Activated naive CD4-positive, alpha-beta T cell treated with anti-CD3 and anti-CD28 coated beads, Interleukin-2, amount 50 U/mL, for 16 hours (primary cell): ENCODE results near the gene SASH3.
A peak's percentile ranks its signal among the peaks of the same experiment; 100 is the strongest.
"Not testable (repeated sequence)": the region's sequence is repeated elsewhere in the genome, so short reads cannot be mapped to it uniquely, and the experiment has no call there.

ENCODE experiments used
- DNase-seq: peaks from one replicate; pipeline ENCODE4 v3.0.0-alpha.2; 2020

The SASH3 gene

DNA sequence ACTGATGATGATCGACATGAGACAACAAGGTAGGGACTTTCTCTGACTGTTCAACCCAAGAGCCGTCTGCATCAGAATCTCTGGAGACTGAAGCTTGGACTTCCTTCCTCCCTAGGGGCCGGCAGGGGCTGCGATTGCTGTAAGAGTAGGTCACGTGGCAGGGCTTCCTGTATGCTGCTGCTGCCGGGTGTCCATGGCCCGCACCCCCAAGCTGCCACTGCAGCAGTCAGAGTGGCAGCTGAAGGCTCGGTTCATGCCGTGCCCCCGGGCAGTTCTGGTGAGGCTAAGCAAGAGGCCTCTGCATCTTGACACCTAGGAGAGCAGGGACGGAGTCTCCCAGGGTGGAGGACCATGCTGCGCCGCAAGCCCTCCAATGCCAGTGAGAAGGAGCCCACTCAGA is at the start of gene SASH3:
Gene SASH3, plus strand, starts transcription at position 203 of the 400 bp plus-strand sequence. Its CDS starts 149 bp downstream, at position 352.
- DNase-seq = peak; percentile 35

DNA sequence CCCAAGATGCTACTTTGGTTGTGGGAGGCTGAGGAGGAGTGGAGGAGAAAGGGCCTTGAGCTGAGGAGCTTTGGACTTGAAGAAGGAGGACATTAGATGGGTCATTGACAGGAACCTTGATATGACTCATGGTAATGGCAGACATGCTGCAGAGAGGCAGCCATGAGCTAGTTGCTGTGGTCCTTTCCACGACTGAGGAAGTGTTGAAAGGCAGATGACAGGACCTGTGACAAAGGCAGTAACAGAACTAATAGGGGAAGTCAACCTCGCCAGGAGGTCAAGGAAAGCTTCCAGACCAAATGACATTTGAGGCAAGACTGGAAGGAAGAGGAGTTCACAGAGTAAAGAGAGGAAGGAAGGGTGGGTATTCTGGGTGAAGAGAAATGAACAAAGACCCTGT is 48.5 kb upstream of the SASH3 start:
- DNase-seq = no peak

DNA sequence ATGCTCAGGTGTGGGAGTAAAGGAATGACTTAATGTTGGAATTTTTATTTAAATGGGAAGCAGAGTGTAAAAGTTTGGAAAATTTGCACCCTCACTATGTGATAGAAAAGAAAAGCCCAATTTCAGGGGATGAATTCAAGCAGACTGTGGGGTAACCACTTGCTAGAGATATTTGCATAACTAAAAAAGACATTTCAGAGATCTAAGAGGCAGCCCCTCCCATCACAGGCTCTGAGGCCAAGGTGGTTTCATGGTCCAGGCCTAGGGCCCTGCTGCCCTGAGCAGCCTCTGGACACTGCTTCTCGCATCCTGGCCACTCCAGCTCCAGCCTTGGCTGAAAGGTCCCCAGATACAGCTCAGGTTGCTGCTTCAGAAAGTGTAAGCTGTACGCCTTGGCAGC is 46.9 kb upstream of the SASH3 start:
- DNase-seq = no peak

DNA sequence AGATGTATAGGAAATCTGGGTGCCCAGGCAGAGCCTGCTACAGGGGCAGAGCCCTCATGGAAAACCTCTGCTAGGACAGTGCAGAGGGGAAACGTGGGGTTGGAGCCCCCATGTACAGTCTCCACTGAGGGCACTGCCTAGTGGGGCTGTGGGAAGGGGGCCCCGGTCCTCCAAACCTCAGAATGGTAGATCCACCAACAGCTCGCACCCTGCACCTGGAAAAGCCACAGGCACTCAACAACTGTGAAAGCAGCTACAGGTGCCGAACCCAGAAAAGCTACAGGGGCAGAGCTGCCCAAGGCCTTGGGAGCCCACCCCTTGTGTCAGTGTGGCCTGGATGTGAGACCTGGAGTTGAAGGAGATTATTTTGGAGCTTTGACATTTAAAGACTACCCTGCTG is 46.4 kb upstream of the SASH3 start:
- DNase-seq = no peak

DNA sequence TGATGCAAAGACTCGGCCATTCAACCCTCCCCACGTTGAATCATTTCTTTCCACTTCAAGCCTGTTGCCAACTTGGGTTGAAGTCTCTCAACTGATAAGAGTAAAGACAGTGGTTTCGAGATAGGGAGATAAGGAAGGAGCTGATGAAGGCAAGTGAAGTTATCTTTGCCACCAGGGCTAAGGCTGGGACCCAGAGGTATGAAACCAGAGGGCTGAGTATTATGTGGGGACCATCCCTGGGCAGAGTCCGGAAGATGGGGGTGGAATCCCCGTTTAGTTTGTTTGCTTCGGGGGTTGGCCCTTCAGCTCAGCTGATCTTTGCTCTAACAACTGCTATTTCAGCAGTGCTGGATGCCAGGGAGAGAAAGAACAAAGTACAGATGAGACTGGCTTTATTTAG is 43.3 kb upstream of the SASH3 start:
- no peak for DNase-seq

DNA sequence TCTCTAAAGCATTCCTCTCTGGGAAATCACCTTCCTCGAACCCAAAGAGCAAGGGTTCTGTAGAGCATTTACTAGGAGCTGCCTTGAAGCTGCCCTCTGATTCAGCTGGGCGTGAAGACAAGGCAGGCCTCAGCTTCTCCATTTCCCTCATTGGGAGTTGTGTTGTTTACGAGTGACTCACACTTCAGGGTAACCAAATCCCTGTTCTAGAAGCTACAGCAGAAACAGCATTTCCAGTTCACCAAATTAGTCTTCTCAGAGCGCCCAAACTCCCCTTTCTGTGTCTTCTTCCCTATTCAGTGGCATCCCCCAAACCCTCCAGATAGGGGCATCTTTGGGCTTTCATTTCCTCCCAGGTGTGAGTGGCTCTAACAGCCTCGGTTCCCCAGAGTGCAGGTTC is 41.8 kb upstream of the SASH3 start:
- DNase-seq = no peak

DNA sequence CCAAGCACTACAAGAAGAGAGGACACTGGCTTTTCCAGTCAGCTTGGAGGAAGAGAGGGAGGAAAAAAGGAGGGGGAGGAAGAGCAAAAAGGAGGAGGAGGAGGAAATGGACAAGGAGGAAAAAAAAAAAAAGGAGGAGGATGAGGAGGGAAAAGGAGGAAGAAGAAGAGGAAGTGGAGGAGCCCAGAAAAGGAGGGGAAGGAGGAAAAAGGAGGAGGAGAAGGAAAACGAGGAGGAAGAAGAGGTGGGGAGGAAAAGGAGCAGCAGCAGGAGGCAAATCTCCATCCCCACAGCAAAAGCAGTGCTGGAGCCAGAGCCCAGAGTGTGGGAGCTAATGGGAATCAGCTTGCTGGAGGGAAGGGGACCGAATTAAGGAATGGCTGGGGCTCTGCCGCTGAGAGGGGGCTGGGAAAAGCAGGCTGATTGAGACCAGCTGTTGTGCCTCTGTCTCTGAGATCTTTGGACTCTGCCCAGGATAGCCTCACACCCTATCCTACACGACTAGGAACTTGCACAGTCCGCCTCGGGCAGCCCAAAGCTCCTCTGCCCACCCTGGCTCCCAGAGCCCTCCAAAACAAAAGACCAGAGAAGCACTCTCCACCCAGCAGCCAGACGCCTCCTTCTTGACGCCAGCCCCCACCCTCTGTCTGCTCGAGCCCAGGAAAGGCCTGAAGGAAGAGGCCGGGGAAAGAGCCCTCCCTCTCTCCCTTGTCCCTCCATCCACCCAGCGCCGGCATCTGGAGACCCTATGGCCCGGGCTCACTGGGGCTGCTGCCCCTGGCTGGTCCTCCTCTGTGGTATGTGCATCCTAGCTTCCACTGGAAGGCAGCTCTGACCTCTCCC is 41.1 kb upstream of the SASH3 start, which contains the start of gene XPNPEP2:
Gene XPNPEP2, plus strand, starts transcription at position 514 of the 843 bp plus-strand sequence. Its CDS starts 235 bp downstream, at position 749.
- no peak for DNase-seq

DNA sequence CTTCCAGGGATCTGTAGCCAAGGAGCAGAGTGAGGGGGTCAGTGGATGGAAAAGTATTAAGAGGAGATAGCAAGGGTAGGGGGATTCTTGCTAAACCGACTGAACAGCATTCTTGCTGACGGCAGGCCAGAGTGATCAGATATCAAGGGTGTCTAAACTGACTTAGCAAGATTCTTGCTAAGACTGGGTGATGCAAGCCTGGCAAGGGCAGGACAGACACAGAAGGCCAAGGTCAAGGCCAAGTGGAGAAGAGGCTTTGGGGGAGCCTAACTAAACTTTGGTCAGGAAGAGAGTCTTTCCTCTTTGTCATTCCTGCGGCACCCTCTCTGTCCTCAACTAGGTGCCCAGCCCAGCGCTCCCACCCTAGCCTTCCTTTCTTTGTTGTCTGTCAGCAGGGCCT is 40.2 kb upstream of the SASH3 start:
- DNase-seq = no peak

DNA sequence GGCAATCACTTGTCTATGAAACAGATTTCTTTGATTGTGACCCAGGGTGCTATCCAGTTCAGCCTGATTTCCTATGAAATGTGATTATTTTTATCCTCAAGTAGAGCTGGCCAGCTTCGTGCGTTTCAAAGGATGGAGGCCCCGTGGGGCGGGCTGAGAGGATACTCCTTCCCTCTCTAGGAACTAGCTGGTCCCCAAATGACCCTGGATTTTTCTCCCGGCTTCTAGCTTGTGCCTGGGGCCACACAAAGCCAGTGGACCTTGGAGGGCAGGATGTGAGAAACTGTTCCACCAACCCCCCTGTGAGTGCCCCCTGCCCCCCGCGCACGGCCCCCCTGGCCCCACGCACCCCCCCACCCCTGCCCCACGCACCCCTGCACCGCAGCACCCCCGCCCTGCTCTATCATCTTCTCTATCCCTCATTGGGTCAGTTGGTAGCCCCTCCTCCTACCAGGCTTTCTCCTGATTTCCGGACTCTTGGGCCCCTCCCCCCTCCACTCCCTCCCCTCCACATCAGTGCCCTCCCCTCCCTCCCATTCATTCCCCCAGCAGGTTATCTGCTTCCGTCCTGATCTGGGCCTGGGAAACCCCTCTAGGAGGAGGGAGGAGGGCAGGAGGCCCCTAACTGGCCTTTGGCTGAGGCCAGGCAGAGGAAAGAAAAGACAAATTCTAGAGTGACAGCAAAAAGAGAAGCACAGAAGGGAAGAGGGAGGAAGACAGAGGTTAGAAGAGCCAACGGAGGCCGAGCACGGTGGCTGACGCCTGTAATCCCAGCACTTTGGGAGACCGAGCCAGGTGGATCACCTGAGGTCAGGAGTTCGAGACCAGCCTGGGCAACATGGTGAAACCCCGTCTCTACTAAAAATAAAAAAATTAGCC is 37.6 kb upstream of the SASH3 start:
- no peak for DNase-seq

DNA sequence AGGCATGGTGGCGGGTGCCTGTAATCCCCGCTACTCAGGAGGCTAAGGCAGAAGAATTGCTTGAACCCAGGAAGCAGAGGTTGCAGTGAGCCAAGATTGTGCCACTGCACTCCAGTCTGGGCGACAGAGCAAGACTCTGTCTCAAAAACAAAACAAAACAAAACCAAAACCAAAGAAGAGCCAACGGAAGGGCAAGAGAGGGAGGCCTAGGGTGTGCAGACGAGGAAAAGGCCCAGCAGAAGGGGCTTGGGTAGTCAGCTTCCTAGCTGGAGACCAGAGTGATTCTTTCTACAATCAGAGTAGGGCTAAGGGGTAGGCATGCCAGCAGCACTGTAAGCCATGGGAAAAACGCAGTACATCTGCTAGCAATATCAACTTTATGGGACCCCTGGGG is 37.0 kb upstream of the SASH3 start:
- not testable (repeated sequence) for DNase-seq

DNA sequence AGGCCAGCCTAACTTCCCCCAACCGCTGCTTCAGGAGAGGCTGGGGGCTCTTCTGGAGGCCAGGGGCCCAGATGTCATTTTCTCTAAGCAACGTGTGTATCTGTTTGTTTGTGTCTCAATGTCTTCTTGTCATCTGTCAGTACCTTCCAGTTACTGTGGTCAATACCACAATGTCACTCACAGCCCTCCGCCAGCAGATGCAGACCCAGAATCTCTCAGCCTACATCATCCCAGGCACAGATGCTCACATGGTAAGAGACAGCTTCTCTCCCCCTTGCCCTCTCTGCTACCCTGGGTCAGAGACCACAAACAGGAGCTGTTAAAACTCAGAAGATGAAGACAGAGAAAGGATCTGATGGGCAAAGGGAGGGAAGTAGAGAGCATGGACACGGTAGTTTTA is 35.9 kb upstream of the SASH3 start:
- no peak for DNase-seq

DNA sequence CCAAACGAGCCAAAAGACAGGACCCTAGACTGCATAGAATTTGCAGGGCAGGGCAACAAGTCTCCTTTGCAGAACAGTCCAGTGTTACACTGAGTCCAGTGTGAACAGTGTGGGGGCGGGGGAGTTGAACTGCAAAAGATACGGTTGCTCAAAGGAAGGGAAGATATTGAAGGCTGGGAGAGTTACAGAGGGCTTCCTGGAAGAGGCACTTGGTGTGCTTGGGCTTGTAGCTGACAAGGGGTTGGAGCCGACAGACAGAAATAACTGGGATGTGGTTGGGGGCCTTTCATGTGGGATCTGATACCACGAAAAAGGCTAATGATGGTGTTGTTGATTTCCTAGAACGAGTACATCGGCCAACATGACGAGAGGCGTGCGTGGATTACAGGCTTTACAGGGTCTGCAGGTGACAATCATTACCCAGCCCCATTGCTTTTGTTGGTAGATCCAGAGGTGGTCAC is 34.9 kb upstream of the SASH3 start:
- DNase-seq = peak; percentile 20

DNA sequence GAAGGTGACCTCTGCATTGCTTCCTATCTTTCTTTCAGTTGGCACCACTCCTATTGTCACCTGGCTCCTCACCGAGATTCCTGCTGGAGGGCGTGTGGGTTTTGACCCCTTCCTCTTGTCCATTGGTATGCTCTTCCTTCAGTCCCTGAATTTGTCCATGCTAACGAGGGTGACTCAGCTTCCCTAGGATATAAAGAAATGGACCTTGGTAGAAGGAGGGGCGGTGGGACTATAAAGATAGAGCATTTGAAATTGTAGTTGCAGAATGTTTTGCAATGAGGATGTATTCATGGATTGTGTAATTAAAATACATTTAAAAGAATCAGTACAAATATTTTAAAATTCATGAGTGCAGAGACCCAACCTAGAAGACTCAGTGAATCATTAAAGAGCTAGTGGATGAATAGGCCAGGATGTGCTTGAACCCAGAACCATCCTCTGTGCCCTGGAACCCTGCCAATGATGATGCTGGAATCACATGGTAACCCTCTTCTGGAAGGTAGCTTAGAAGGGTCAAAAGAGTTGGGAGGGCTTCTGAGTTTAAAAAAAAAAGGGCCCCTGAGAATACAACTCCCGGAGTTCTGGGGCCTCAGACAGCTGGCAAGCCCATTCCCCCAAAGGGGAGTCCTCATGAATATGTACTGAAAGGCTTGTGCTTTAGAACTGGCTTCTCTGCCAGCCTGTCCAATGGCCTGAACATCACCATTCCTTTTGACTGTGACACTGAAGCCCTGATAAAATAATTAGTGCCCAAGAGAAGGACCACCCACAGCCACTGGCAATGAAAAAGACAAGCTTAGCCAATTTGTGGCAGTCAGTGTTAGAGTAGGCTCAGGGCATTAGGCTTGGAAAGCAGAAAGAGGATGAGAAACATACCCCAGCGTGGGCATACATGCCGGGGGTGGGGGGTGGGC is 32.9 kb upstream of the SASH3 start:
- no peak for DNase-seq

DNA sequence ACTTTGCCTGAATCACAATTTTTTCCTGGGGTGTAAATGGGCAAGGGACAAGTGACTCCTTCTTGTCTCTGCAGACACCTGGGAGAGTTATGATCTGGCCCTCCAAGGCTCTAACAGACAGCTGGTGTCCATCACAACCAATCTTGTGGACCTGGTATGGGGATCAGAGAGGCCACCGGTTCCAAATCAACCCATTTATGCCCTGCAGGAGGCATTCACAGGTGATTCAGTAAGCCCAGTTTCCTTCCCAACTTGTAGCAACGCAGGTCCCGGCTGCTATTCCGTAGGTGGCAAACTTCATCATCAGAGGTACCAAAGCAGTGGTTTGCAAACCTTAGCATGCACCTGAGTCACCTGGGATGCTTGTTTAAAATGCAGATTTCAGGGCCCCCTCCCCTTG is 32.2 kb upstream of the SASH3 start:
- DNase-seq = no peak

DNA sequence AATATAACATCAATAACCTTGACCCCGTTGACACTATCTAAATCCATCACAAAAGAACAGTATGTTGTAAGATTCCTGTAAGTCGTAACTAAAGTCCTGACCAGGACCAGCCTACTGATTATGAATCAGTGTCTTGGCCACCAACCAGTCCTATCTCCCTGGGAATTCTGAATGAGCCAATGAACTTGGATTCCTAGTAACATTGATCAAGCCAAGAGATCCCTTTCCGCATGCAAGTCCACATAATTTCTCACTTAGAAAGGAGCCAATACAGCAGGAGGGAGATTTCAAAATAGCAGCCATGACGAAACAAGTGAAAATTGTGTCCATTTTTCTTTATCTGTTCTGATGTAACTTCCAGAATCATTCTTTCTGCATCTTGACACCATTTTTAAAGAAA is 31.4 kb upstream of the SASH3 start:
- DNase-seq = no peak

DNA sequence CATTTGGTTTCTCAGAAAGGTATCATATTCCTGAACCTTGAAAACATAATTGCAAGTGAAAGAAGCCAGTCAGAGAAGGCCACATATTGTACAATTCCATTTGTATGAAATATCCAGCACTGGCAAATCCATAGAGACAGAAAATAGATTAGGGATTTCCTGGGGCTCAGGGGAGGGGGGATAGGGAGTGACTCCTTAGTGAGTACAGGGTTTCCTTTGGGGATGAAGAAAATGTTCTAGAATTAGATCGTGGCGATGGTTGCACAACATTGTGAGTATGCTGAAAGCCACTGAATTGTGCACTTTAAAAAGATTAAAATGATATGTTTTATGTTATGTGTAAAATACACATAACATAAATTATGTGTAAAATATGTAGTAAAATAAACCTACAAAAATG is 30.7 kb upstream of the SASH3 start:
- no peak for DNase-seq

DNA sequence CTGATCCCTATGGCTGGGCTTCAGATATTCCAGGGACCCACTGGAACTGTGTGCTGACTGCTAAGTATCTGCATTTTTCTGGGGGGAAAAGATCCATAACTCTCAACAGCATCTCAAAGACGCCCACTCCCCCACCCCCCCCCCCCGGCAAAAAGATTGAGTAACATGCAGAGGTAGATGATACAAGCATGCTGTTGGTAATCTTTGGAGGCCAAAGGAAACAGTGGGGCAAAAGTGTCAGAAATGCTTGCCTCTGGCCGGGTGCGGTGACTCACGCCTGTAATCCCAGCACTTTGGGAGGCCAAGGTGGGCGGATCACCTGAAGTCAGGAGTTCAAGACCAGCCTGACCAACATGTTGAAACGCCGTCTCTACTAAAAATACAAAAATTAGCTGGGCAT is 28.8 kb upstream of the SASH3 start:
- no peak for DNase-seq

DNA sequence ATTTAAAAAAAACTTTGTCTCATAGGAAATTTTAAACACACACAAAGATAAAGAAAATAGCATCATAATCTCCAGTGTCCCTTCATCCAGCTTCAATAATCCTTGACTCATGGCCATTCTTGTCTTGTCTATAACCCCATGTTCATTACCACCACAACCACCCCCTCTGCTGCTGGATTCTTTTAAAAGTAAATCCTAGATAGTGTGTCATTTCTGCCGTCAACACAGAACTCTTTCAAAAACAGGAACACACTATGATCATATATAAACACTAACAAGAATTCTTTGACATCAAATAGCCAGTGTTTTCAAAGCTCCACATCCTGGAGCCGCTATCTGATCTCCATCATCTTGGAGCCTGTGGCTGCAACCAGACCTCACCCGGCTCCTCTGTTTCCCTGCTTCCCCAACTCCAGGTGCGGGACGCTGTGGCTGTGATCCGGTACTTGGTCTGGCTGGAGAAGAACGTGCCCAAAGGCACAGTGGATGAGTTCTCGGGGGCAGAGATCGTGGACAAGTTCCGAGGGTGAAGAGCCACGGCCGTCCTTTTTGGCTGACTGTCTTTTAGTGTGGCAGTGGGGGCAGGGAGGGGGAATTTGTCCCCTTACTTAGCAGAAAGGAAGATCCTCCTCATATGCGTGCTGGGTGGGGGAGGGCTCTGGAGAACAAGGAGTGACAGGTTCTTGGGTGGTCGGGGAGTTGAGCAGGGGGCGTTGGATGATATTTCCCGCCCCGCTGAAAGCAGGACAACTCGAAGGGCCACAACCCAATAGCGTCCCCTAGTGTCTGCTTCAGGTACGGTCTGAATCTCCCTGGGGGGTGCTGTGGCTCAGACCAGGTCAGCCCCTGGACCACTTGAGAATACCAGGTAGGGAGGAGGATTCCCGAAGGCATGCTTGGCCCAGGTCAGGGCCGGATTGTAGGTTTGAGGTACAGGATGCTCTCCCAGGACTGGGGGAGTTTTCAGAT is 25.4 kb upstream of the SASH3 start:
- no peak for DNase-seq

DNA sequence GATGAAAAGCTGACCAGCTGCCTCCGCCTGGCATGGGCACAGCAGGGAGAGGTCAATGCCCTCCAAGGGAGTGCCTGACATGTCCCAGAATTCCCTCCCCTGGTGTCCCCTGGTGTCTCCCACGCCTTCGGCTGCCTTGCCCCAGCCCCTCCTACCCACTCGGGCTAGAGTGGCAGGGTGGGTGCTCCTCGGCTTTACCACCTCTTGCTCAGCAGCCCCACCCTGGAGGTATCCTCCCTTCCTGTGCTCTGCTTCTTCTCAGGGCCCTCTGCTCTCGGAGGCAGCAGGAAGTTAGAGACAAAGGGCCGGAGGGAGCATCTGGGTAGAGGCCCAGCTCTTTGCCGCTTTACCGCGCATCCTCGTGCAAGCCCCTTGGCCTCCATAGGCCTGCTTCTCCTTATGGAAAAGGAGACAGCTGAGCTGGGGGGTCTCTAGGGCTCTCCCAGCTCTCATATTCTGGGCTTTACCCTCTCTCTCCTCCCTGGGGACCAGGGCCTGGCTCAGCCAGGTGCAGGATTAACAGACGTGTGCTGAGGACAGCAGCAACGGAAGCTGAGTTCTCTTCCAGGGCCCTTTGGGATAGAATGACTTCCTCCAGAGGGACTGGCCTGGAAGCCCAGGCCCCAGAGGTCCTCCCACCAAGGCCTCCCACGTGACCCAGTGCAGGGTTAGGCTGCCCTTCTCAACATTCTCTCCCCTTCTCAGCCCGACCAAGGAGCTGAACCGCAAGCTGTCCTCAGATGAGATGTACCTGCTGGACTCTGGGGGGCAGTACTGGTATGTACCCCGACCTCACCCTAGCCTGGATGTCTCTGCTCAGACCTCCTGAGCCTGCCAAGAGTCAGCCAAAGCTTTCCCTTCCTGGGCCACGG is 23.7 kb upstream of the SASH3 start:
- peak; percentile 22 for DNase-seq

DNA sequence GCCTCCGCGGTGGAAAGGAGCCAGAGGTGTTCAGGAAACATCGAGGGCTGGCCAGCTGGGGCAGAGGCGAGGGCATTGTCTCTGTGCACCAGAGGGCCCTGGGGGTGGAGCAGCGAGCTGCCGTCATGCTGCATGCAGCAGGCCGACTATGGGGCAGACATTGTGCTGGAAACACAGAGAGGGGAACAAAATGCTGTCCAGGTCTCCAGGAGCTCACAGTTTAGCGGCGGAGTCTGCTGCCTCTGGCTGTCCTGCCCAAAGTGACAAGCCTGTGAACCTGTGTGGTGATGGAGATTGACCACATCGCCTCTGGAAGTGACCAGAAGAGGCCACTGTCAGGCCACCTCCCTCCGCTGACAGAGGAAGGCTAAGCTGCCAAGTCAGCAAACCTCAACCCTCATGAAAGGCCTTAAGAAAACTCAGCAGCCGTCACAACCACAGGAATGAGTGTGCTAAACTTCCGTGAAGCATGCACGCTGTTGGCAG is 20.1 kb upstream of the SASH3 start:
- peak; percentile 51 for DNase-seq
